Measurements from ENCODE around the gene CHCHD1.

The CHCHD1 gene

DNA sequence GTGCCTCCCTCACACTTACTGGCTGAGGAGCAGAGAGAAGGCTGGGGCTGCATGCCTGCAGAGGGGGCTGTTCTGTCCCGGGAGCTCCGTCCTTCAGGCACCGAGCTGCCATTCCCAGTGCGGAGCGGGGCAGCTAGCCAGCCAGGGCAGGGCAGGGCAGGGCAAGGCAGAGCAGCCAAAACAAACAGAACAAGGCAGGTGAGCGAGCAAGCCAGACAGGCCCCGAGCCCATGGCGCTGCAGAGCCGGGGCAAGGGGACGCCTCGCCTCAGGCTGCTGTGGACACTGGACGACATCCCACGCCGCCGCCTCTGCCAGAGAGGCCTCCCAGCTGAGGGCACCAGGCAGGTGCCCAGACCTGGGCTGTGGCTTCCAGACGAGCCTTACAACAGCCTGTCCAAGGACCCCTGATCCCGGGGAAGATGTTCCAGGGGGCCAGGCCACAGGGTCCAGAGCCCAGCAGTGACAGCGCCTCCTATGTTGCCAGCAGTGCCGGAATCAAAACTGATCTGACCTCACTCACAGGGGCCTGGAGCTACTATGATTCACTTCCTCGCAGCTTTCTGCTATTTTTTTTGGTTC, 37.8 kb downstream of the CHCHD1 start:
- Histone ChIP-seq H3F3A (ENCODE audit: insufficient read depth, low read length) (no peaks in the 10 kb centered on the region), H2AFZ (ENCODE audit: low read length) (no peak overlapping the region), H3K79me2 (ENCODE audit: low read length) (no peaks in the 10 kb centered on the region), H3K4me1 (ENCODE audit: low read length) (no peaks in the 10 kb centered on the region), H3K27me3 (replicated peaks; ENCODE audit: insufficient read depth, low read length) (no peaks in the 10 kb centered on the region), H3K36me3 (replicated peaks; ENCODE audit: insufficient read depth, low read length) (no peaks in the 10 kb centered on the region), H3K4me3 (ENCODE audit: low read length) (no peak overlapping the region), H3K9me2 (replicated peaks; ENCODE audit: insufficient read depth, low read length) (no peaks in the 10 kb centered on the region), H3K9ac (ENCODE audit: low read length) (no peak overlapping the region), H3K27ac (ENCODE audit: low read length) (no peak overlapping the region), H3K9me3 (replicated peaks; ENCODE audit: insufficient read depth, low read length) (no peaks in the 10 kb centered on the region), H3K4me2 (ENCODE audit: low read depth, low read length) (no peak overlapping the region), H4K20me1 (ENCODE audit: insufficient read depth, low read length) (no peaks in the 10 kb centered on the region)
- TF ChIP-seq EZH2phosphoT487 (IDR thresholded peaks at IDR 0.05; ENCODE audit: low read length), result no peak
- TF ChIP-seq EZH2 (optimal IDR thresholded peaks at IDR 0.05; ENCODE audit: low read depth, low read length), result no peak
- TF ChIP-seq, protein P1, sequence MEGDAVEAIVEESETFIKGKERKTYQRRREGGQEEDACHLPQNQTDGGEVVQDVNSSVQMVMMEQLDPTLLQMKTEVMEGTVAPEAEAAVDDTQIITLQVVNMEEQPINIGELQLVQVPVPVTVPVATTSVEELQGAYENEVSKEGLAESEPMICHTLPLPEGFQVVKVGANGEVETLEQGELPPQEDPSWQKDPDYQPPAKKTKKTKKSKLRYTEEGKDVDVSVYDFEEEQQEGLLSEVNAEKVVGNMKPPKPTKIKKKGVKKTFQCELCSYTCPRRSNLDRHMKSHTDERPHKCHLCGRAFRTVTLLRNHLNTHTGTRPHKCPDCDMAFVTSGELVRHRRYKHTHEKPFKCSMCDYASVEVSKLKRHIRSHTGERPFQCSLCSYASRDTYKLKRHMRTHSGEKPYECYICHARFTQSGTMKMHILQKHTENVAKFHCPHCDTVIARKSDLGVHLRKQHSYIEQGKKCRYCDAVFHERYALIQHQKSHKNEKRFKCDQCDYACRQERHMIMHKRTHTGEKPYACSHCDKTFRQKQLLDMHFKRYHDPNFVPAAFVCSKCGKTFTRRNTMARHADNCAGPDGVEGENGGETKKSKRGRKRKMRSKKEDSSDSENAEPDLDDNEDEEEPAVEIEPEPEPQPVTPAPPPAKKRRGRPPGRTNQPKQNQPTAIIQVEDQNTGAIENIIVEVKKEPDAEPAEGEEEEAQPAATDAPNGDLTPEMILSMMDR (IDR thresholded peaks at IDR 0.05; ENCODE audit: low read length), result no peak
- DNase-seq, result no peak

DNA sequence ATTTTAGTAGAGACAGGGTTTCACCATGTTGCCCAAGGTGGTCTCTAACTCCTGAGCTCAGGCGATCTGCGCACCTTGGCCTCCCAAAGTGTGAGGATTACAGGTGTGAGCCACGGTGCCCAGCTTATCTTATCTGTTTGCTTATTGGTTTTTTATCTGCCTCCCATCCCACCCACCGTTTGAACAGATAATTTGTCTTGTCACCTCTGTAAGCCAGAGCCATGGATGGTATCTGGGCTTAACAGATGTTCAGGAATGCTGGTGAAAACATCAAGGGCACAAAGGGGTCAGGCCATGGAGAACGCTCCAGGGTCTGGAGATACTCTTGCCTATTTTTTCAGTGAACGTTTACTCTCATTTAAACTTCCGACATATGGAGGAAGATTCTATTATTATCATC, 41.5 kb downstream of the CHCHD1 start:
- H3K9me2 ChIP-seq (replicated peaks; ENCODE audit: insufficient read depth, low read length), result no peaks in the 10 kb centered on the region
- no peaks in the 10 kb centered on the region for H3K36me3 ChIP-seq (replicated peaks; ENCODE audit: insufficient read depth, low read length)
- no peak overlapping the region for H3K4me2 ChIP-seq (ENCODE audit: low read depth, low read length)

DNA sequence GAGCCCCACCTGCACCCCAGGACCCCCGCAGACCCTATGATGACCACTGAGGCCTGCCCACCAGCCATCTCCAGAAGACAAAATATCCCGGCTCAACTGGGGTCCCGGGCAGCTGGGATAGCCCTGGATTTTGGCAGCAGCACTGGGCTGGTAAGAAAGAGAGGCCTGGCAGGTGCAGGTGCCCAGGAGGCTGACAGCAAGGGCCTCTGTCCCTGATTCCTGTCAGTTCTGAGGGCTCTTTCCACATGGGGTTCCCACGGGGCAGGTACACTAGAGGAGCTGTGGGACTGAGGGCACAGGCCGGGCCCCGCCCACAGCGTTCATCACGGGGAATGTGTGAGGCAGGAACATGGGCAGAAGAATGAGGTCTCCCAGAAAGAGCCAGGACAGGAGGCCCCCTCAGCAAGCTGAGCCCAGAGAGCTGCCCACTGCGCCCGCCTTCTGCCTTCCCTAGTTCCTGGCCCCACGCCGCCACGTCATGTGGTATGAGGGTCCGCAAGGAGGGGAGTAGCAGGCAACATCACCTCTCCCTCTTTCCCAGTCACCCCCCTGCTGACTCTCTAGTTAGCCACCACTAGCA, 42.4 kb downstream of the CHCHD1 start:
- Histone ChIP-seq H2AFZ (ENCODE audit: low read length) (no peak overlapping the region), H3K9ac (ENCODE audit: low read length) (no peak overlapping the region), H3K9me3 (replicated peaks; ENCODE audit: insufficient read depth, low read length) (no peaks in the 10 kb centered on the region), H3K79me2 (ENCODE audit: low read length) (no peaks in the 10 kb centered on the region), H3F3A (ENCODE audit: insufficient read depth, low read length) (no peaks in the 10 kb centered on the region), H3K36me3 (replicated peaks; ENCODE audit: insufficient read depth, low read length) (no peaks in the 10 kb centered on the region), H4K20me1 (ENCODE audit: insufficient read depth, low read length) (no peaks in the 10 kb centered on the region), H3K4me3 (ENCODE audit: low read length) (no peak overlapping the region), H3K4me1 (ENCODE audit: low read length) (no peaks in the 10 kb centered on the region), H3K27me3 (replicated peaks; ENCODE audit: insufficient read depth, low read length) (no peaks in the 10 kb centered on the region), H3K9me2 (replicated peaks; ENCODE audit: insufficient read depth, low read length) (no peaks in the 10 kb centered on the region), H3K27ac (ENCODE audit: low read length) (no peak overlapping the region), H3K4me2 (ENCODE audit: low read depth, low read length) (no peak overlapping the region)
- DNase-seq, result no peak
- no peak for TF ChIP-seq EZH2 (optimal IDR thresholded peaks at IDR 0.05; ENCODE audit: low read depth, low read length)

More for the DNA sequence above, 41.5 kb downstream of the CHCHD1 start:
- Histone ChIP-seq H3F3A (ENCODE audit: insufficient read depth, low read length) (no peaks in the 10 kb centered on the region), H3K9ac (ENCODE audit: low read length) (no peak overlapping the region), H3K4me3 (ENCODE audit: low read length) (no peak overlapping the region), H3K4me1 (ENCODE audit: low read length) (no peaks in the 10 kb centered on the region), H3K27ac (ENCODE audit: low read length) (no peak overlapping the region), H3K79me2 (ENCODE audit: low read length) (no peaks in the 10 kb centered on the region), H3K27me3 (replicated peaks; ENCODE audit: insufficient read depth, low read length) (no peaks in the 10 kb centered on the region), H3K9me3 (replicated peaks; ENCODE audit: insufficient read depth, low read length) (no peaks in the 10 kb centered on the region), H4K20me1 (ENCODE audit: insufficient read depth, low read length) (no peaks in the 10 kb centered on the region), H2AFZ (ENCODE audit: low read length) (no peak overlapping the region)
- no peak for DNase-seq
- TF ChIP-seq EZH2 (optimal IDR thresholded peaks at IDR 0.05; ENCODE audit: low read depth, low read length), result no peak
- TF ChIP-seq, protein P1 (IDR thresholded peaks at IDR 0.05; ENCODE audit: low read length), result no peak
- no peak for TF ChIP-seq EZH2phosphoT487 (IDR thresholded peaks at IDR 0.05; ENCODE audit: low read length)
